ENCODE measurements around the gene PEMT.

DNA sequence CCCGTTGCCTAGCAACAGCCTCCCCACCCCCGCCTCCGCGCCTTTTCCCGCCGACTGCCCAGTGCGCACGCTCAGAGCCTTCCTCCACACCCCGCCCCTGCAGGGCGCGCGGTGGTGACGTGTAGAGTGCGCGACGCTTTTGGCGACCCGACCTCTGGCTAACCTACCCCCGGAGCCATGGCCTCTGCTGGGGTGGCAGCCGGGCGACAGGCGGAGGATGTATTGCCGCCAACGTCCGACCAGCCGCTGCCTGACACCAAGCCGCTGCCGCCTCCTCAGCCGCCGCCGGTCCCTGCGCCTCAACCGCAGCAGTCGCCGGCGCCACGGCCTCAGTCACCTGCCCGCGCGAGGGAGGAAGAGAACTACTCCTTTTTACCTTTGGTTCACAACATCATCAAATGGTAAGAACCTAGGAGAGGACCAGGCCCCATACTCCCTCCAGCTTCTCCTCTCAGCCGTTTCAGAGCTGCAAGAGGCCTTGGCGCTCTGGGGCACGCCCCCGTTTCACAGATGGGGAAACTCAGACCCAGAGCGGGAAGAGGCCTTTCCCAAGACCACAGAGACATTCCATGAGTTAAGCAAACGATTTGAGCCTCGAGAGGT is 114.5 kb downstream of the PEMT start, which contains the start of gene MED9:
- TF ChIP-seq, protein P1, sequence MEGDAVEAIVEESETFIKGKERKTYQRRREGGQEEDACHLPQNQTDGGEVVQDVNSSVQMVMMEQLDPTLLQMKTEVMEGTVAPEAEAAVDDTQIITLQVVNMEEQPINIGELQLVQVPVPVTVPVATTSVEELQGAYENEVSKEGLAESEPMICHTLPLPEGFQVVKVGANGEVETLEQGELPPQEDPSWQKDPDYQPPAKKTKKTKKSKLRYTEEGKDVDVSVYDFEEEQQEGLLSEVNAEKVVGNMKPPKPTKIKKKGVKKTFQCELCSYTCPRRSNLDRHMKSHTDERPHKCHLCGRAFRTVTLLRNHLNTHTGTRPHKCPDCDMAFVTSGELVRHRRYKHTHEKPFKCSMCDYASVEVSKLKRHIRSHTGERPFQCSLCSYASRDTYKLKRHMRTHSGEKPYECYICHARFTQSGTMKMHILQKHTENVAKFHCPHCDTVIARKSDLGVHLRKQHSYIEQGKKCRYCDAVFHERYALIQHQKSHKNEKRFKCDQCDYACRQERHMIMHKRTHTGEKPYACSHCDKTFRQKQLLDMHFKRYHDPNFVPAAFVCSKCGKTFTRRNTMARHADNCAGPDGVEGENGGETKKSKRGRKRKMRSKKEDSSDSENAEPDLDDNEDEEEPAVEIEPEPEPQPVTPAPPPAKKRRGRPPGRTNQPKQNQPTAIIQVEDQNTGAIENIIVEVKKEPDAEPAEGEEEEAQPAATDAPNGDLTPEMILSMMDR (IDR thresholded peaks at IDR 0.05) = peak in 1 of 6 experiments; percentile 2
- peak; percentile 54 to 55 for TF ChIP-seq POLR2A (IDR thresholded peaks at IDR 0.05)

All from adrenal gland (tissue), 5 donors.